ENCODE results near the gene ARHGAP6.

The ARHGAP6 gene

DNA sequence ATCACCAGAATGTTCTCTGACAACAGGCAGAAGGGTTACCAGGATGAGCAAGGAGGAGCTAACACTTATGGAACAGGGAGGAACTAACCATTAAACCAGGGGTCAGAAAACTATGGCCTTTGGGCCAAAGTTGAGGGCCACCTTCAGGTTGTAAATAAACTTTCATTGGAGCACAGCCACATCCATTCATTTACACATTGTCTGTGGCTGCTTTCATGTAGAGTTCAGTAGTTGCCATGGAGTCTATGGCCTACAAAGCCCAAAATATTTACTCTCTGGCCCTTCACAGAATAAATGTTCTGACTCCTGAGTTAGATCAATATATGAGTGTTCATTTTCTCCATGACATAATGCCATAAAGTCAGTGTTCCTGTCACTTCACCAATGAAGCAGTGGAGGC is 567.8 kb downstream of the ARHGAP6 start:
- DNase-seq: no peak
- in situ Hi-C loops (cut with HindIII; ENCODE audit: low pct_ligation_motif_present, low pct_unique_long_range_greater_than_20kb, low sequenced_read_pairs): no loop called here

DNA sequence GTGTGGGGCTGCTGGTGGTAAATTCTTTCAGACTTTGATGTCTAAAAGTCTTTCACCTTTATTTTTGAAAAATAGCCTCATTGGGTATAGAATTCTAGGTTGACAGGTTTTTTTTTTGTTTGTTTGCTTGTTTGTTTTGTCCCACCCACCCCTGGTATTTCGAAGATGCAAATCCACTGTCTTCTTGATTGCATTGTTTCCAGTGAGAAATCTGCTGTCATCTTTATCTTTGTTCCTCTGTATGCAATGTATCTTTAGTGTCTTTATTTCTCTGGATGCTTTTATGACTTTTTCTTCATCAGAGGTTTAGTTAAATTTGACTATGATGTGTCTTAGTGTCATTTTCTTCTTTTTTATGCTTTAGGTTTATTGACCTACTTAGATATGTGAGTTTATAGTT is 575.9 kb downstream of the ARHGAP6 start:
- no peak for DNase-seq
- in situ Hi-C loops (cut with HindIII; ENCODE audit: low pct_ligation_motif_present, low pct_unique_long_range_greater_than_20kb, low sequenced_read_pairs): no loop called here

All from ACHN (cell line).